Stomach (tissue), 4 donors: ENCODE data around the gene EVI5L.

Experiments
- POLR2A ChIP-seq, 4 donors: fragments of 450-650 bp; IDR thresholded peaks; one replicate each; pipeline ENCODE4 v1.6.1; 2016; ENCODE audit warnings: antibody characterized with exemption in 4 of 4, control low read depth in 2 of 4, mild to moderate bottlenecking in 1 of 4, moderate library complexity in 1 of 4
- TF ChIP-seq, protein P1 (sequence below), 7 experiments: fragments of 450-650 bp in 4 of 7; fragments of 200-600 bp in 3 of 7; sonication (generic) in 3 of 7; IDR thresholded peaks; one replicate each; pipeline ENCODE4 v1.5.1; 2016 to 2019; ENCODE audit warnings: antibody characterized with exemption in 7 of 7, control low read depth in 2 of 7, mild to moderate bottlenecking in 1 of 7

GRCh38 chr19:7788933-7789323 is 41.1 kb upstream of the EVI5L start:
- TF ChIP-seq, protein P1, sequence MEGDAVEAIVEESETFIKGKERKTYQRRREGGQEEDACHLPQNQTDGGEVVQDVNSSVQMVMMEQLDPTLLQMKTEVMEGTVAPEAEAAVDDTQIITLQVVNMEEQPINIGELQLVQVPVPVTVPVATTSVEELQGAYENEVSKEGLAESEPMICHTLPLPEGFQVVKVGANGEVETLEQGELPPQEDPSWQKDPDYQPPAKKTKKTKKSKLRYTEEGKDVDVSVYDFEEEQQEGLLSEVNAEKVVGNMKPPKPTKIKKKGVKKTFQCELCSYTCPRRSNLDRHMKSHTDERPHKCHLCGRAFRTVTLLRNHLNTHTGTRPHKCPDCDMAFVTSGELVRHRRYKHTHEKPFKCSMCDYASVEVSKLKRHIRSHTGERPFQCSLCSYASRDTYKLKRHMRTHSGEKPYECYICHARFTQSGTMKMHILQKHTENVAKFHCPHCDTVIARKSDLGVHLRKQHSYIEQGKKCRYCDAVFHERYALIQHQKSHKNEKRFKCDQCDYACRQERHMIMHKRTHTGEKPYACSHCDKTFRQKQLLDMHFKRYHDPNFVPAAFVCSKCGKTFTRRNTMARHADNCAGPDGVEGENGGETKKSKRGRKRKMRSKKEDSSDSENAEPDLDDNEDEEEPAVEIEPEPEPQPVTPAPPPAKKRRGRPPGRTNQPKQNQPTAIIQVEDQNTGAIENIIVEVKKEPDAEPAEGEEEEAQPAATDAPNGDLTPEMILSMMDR (IDR thresholded peaks at IDR 0.05): no peak
- no peak for TF ChIP-seq POLR2A (IDR thresholded peaks at IDR 0.05)
